ENCODE data around the gene JAZF1. TPM values are rescaled to one million over a fixed set of nuclear protein-coding genes. Genes with fewer than 3 reads are reported as not detected.

Gene JAZF1
- total and polyA plus RNA-seq, 2 of the 8 experiments (the other 6 are each of a cell fraction or from before 2014, with no cell fraction given): 2.6 to 21.8 TPM

DNA sequence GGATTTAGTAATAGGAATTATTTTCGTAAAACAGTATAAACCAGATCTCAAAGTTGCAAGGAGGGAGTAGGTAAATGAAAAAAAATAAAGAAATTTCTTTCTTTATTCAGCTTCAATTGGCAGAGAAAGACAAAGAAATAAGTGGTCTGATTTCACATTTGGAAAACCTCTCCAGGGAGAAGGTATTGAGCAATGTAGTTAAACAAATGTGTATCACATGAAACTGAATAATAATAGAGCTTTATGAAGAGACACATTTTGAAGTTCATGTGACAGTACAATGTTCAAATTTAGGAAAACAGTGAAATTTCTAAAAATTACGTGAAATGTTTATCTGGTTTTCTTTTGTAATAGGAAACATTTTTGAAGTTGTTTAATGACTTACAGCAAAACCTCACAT lies 377.6 kb downstream of the JAZF1 start:
- Histone ChIP-seq H2BK15ac (ENCODE audit: low read length) (no peak overlapping the region), H3K27me3 (replicated peaks in 1 of 4; ENCODE audit: control insufficient read depth in 3 of 4, extremely low read depth in 1 of 4, insufficient read depth in 3 of 4, low read length in 3 of 4) (no peaks in the 10 kb centered on the region), H4K5ac (ENCODE audit: insufficient read length, low read depth, low read length) (no peak overlapping the region), H4K91ac (replicated peaks; ENCODE audit: insufficient read length, low read length) (no peak overlapping the region), H2BK12ac (ENCODE audit: low read depth, low read length) (no peak overlapping the region), H2AFZ (ENCODE audit: low read length) (no peak overlapping the region), H3K18ac (ENCODE audit: extremely low read depth, low read length) (no peak overlapping the region), H3K14ac (ENCODE audit: insufficient read length) (no peak overlapping the region), H3K56ac (replicated peaks; ENCODE audit: insufficient read length, low read depth, low read length) (no peak overlapping the region), H3K4me2 (ENCODE audit: insufficient read depth in 1 of 2, low read depth in 2 of 2, low read length in 2 of 2) (no peak overlapping the region), H4K8ac (ENCODE audit: extremely low read depth, insufficient read depth, low read length) (no peak overlapping the region), H3K4ac (replicated peaks; ENCODE audit: insufficient read length, low read depth, low read length) (no peak overlapping the region), H2BK20ac (ENCODE audit: low read length) (no peak overlapping the region), H3K9ac (replicated peaks in 1 of 4; ENCODE audit: extremely low read depth in 1 of 4, low read depth in 3 of 4, low read length in 3 of 4) (no peak overlapping the region), H3K23me2 (ENCODE audit: low read depth, low read length) (no peaks in the 10 kb centered on the region), H3K9me3 (ENCODE audit: insufficient read depth in 2 of 2, low read depth in 1 of 2, low read length in 1 of 2) (no peaks in the 10 kb centered on the region), H3K4me1 (replicated peaks in 1 of 4; ENCODE audit: control insufficient read depth in 3 of 4, insufficient read depth in 4 of 4, low read length in 3 of 4) (peaks cover 0 to 5% (median 0%) of the 10 kb centered on the region in 4 experiments; a peak in 3 of 7 replicates), H3K36me3 (ENCODE audit: control insufficient read depth in 2 of 4, insufficient read depth in 4 of 4, low read length in 3 of 4) (no peaks in the 10 kb centered on the region), H3K4me3 (ENCODE audit: extremely low read depth in 1 of 4, insufficient read depth in 2 of 4, low read depth in 3 of 4, low read length in 4 of 4) (no peak overlapping the region), H3K79me2 (ENCODE audit: control insufficient read depth in 1 of 2, insufficient read depth in 2 of 2, low read length in 2 of 2) (no peaks in the 10 kb centered on the region), H3K27ac (ENCODE audit: low read depth, low read length) (no peak overlapping the region), H2BK120ac (replicated peaks; ENCODE audit: low read depth, low read length) (no peak overlapping the region), H2AK5ac (ENCODE audit: low read depth, low read length) (no peak overlapping the region), H3K79me1 (ENCODE audit: low read depth, low read length) (no peaks in the 10 kb centered on the region), H2BK5ac (ENCODE audit: low read depth, low read length) (no peak overlapping the region), H3K23ac (ENCODE audit: insufficient read length) (no peak overlapping the region), H4K20me1 (replicated peaks in 1 of 2; ENCODE audit: control insufficient read depth in 1 of 2, insufficient read depth in 2 of 2, low read length in 2 of 2) (no peaks in the 10 kb centered on the region)
- no peak for DNase-seq (ENCODE audit: low read depth in 1 of 2, low spot score in 2 of 2)
- WGBS, 2 experiments (ENCODE audit: extremely low coverage in 1 of 2, insufficient coverage in 1 of 2, insufficient read length in 1 of 2, insufficient replicate concordance in 2 of 2, low coverage in 1 of 2, low lambda C conversion rate in 2 of 2, missing lambda C conversion rate in 1 of 2): 73% methylated on average over 2 of the region's 2 CpGs; no CpG with 5 or more reads in 1 of the 2 experiments
- POLR2A ChIA-PET (ENCODE audit: partially characterized antibody): no interaction called here
- FAIRE-seq: no peak
- CTCF ChIA-PET (ENCODE audit: partially characterized antibody): interaction anchor here (0.7 to 1.0 kb wide), 2 partner anchors 18 to 117 kb away, joined by 3 read pairs; no protein-coding TSS in a partner anchor
- TF ChIP-seq RFX5 (IDR thresholded peaks at IDR 0.05; ENCODE audit: borderline replicate concordance, low read depth, low read length): no peak
- TF ChIP-seq JUN (IDR thresholded peaks at IDR 0.05; ENCODE audit: low read depth, low read length): no peak
- TF ChIP-seq NANOG (IDR thresholded peaks at IDR 0.05; ENCODE audit: insufficient read depth, low read depth, low read length, poor library complexity, severe bottlenecking): no peak
- no peak for TF ChIP-seq KDM1A (IDR thresholded peaks at IDR 0.05; ENCODE audit: borderline replicate concordance, low read length)
- no peak for TF ChIP-seq BCL11A (IDR thresholded peaks at IDR 0.05; ENCODE audit: low read depth in 2 of 2, low read length in 2 of 2)
- TF ChIP-seq BRCA1 (IDR thresholded peaks at IDR 0.05; ENCODE audit: low read depth, low read length): no peak
- no peak for TF ChIP-seq SUZ12 (IDR thresholded peaks at IDR 0.05; ENCODE audit: low read length)
- no peak for TF ChIP-seq TAF1 (IDR thresholded peaks at IDR 0.05; ENCODE audit: low read depth, low read length)
- TF ChIP-seq POU5F1 (IDR thresholded peaks at IDR 0.05; ENCODE audit: low read depth, low read length): no peak
- TF ChIP-seq HDAC2 (IDR thresholded peaks at IDR 0.05; ENCODE audit: borderline replicate concordance in 1 of 2, low read depth in 2 of 2, low read length in 2 of 2): no peak
- TF ChIP-seq ASH2L (IDR thresholded peaks at IDR 0.05; ENCODE audit: low read length): no peak
- no peak for TF ChIP-seq SIX5 (IDR thresholded peaks at IDR 0.05; ENCODE audit: low read depth, low read length)
- TF ChIP-seq EGR1 (IDR thresholded peaks at IDR 0.05; ENCODE audit: borderline replicate concordance, low read depth, low read length): no peak
- no peak for TF ChIP-seq POLR2AphosphoS5 (IDR thresholded peaks at IDR 0.05; ENCODE audit: low read depth, low read length)
- TF ChIP-seq CHD1 (IDR thresholded peaks at IDR 0.05; ENCODE audit: low read depth, low read length): no peak

Data from H1 (cell line).